WTC11 (cell line): Measurements from ENCODE around the gene AKAP1. TPM values are rescaled to one million over a fixed set of nuclear protein-coding genes. Genes with fewer than 3 reads are reported as not detected.

Source experiments
- ATAC-seq: fragments of 200-7000 bp; cut with Tn5 transposase; 2 replicates; pipeline ENCODE4 v1.10.0; 2021; ENCODE audit warnings: mild to moderate bottlenecking, moderate library complexity
- CTCF ChIA-PET: fragments of 300-600 bp; sonication (Branson Sonifier 250); formaldehyde crosslinking; loops from one replicate; lab custom pipeline; 2021; ENCODE audit warnings: antibody characterized with exemption; lab: Charles Lee
- POLR2A ChIA-PET: fragments of 350-600 bp; sonication (Branson Sonifier 250); formaldehyde crosslinking; loops from one replicate; lab custom pipeline; 2021; ENCODE audit warnings: antibody characterized with exemption; lab: Charles Lee
- DNase-seq: peaks from one replicate; pipeline ENCODE4 v3.0.0; 2021; ENCODE audit warnings: low spot score
- H3K27ac Mint-ChIP-seq: 2 replicates; pipeline ENCODE4 v1.8.0; 2021; ENCODE audit warnings: mixed read lengths
- H3K27me3 Mint-ChIP-seq: 2 replicates; pipeline ENCODE4 v1.8.0; 2021; ENCODE audit warnings: low read depth, mild to moderate bottlenecking, moderate library complexity, mixed read lengths
- H3K36me3 Mint-ChIP-seq: 2 replicates; pipeline ENCODE4 v1.8.0; 2021; ENCODE audit warnings: mixed read lengths
- H3K4me1 Mint-ChIP-seq: 2 replicates; pipeline ENCODE4 v1.8.0; 2022; ENCODE audit warnings: mixed read lengths
- H3K4me3 Mint-ChIP-seq: 2 replicates; pipeline ENCODE4 v1.8.0; 2021; ENCODE audit warnings: mild to moderate bottlenecking, moderate library complexity, mixed read lengths
- H3K9me3 Mint-ChIP-seq: 2 replicates; pipeline ENCODE4 v1.8.0; 2021; ENCODE audit warnings: mixed read lengths
- AFF4 ChIP-seq: sonication (generic); formaldehyde crosslinking; IDR thresholded peaks from 2 replicates; pipeline ENCODE4 v1.8.1; 2023; ENCODE audit warnings: mild to moderate bottlenecking, missing genetic modification reagents, borderline replicate concordance
- CBFB ChIP-seq: sonication (generic); formaldehyde crosslinking; IDR thresholded peaks from 2 replicates; pipeline ENCODE4 v1.8.1; 2022; ENCODE audit warnings: mild to moderate bottlenecking, low read depth, missing genetic modification reagents
- GABPB1 ChIP-seq: sonication (generic); formaldehyde crosslinking; IDR thresholded peaks from 2 replicates; pipeline ENCODE4 v1.8.1; 2023; ENCODE audit warnings: mild to moderate bottlenecking, missing genetic modification reagents
- HMGA2 ChIP-seq: fragments of 250-450 bp; sonication (Bioruptor Pico); IDR thresholded peaks from 2 replicates; pipeline ENCODE4 v1.4.0; 2021; ENCODE audit warnings: mild to moderate bottlenecking, moderate library complexity
- IRF2 ChIP-seq: sonication (generic); formaldehyde crosslinking; IDR thresholded peaks from 2 replicates; pipeline ENCODE4 v1.8.0; 2022; ENCODE audit warnings: low read depth, missing genetic modification reagents, borderline replicate concordance
- MLX ChIP-seq: sonication (generic); formaldehyde crosslinking; IDR thresholded peaks from 2 replicates; pipeline ENCODE4 v1.8.1; 2023; ENCODE audit warnings: mild to moderate bottlenecking, missing genetic modification reagents, moderate library complexity
- RORB ChIP-seq: fragments of 250-450 bp; sonication (Bioruptor Pico); IDR thresholded peaks from 2 replicates; pipeline ENCODE4 v1.9.0; 2021; ENCODE audit warnings: mild to moderate bottlenecking
- ZNF423 ChIP-seq: fragments of 250-450 bp; sonication (Bioruptor Pico); IDR thresholded peaks from 2 replicates; pipeline ENCODE4 v2.1.2; 2022; ENCODE audit warnings: mild to moderate bottlenecking, moderate library complexity
- total RNA-seq: library from RNA; stranded (reverse); gene quantifications from 3 replicates; pipeline ENCODE4 v1.2.3, GENCODE V29; 2021
- TF ChIP-seq, protein P1 (sequence below): sonication (generic); formaldehyde crosslinking; conservative IDR thresholded peaks from 2 replicates; pipeline ENCODE4 v1.8.1; 2022; ENCODE audit warnings: mild to moderate bottlenecking, missing genetic modification reagents
- TF ChIP-seq, protein P2 (sequence below): sonication (generic); formaldehyde crosslinking; IDR thresholded peaks from 2 replicates; pipeline ENCODE4 v1.8.0; 2022; ENCODE audit warnings: missing genetic modification reagents
- TF ChIP-seq, protein P3 (sequence below): sonication (generic); formaldehyde crosslinking; conservative IDR thresholded peaks from 2 replicates; pipeline ENCODE4 v1.8.1; 2023; ENCODE audit warnings: mild to moderate bottlenecking, low read depth, missing genetic modification reagents, moderate library complexity
- TF ChIP-seq, protein P4 (sequence below): sonication (generic); formaldehyde crosslinking; IDR thresholded peaks from 2 replicates; pipeline ENCODE4 v1.8.1; 2023; ENCODE audit warnings: mild to moderate bottlenecking, missing genetic modification reagents, moderate library complexity

Gene AKAP1
- total RNA-seq, 1 experiment from 2014 or later: 74.5 TPM

DNA sequence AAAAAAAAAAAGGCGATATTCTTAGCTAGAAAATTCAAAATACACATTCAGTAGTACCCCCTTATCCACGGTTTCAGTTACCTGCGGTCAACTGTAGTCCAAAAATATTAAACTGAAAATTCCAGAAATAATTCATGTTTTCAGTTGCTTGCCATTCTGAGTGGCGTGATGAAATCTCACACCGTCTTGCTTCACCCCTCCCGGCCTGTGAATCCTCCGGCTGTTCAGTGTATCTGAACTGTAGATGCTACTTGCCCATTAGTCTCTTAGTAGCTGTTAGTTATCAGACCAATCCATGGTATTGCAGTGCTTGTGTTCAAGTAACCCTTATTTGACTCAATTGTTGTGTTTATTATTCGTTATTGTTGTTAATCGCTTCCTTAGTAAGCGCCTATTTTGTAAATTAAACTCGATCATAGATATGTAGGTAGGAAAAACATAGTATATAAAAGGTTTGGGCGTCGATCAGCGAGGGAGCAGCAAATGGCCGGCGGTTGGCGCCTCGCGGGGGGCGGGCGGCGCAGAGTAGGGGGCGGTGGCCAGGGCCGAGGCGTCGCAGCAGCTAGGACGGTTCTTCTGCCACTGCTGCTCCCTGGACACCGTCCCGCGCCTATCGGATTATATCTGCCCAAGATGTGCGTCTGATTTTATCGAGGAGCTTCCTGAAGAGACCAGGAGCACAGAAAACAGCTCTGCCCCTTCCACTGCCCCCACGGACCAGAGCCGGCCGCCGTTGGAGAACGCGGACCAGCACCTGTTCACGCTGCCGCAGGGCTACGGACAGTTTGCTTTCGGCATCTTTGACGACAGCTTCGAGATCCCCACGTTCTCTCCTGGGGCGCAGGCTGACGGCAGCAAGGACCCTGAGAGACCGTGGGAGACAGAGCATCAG is 39.8 kb upstream of the AKAP1 start:
- ChIA-PET POLR2A (no interaction called here), CTCF (interaction anchor here (0.5 to 1.7 kb wide), 5 partner anchors 36 to 546 kb away, joined by 3 to 7 read pairs (median 4); partner anchors contain the start of gene COIL)
- H3K9me3 Mint-ChIP-seq: peaks cover 3% of the 10 kb centered on the region; the same call in 1 of the 2 replicates
- DNase-seq: no peak
- no peak overlapping the region for H3K4me3 Mint-ChIP-seq
- H3K27ac Mint-ChIP-seq: no peak overlapping the region
- ATAC-seq: no peak
- peaks cover 26% of the 10 kb centered on the region for H3K4me1 Mint-ChIP-seq
- H3K36me3 Mint-ChIP-seq: no peaks in the 10 kb centered on the region
- TF ChIP-seq RORB (CRISPR knock-in tag): no peak
- peak; percentile 56; the same call in 1 of the 2 replicates for TF ChIP-seq GABPB1 (CRISPR knock-in tag)
- no peaks in the 10 kb centered on the region for H3K27me3 Mint-ChIP-seq

DNA sequence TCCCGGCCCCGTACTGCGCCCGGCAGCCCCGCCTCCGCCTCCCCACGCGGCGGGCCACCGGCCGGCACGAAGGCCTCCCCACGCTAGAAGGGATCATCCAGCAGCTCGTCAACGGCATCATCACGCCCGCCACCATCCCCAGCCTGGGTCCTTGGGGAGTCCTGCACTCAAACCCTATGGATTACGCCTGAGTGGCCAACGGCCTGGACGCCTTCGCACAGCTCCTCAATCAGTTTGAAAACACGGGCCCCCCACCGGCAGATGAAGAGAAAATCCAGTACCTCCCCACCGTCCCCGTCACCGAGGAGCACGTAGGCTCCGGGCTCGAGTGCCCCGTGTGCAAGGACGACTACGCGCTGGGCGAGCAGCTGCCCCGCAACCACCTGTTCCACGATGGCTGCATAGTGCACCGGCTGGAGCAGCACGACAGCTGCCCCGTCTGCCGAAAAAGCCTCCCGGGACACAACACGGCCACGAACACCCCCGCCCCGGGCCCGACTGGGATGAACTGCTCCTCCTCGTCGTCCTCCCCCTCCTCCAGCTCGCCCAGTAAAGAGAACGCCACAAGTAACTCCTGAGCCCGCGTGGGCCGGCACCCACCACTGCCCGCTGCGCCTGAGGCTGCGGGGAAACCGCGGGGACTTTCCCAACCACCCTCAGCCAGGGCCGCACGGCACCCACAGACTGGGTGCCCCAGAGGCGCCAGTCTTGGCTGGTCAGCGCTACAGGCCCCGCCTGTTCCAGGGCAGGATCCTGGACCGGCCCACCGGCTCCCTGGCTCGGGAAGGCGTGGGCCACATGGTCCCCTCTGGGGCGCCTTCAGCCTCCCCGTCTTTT is 39.0 kb upstream of the AKAP1 start:
- Mint-ChIP-seq H3K27ac (no peak overlapping the region), H3K36me3 (no peaks in the 10 kb centered on the region), H3K27me3 (no peaks in the 10 kb centered on the region), H3K4me1 (peaks cover 26% of the 10 kb centered on the region), H3K9me3 (peaks cover 3% of the 10 kb centered on the region; the same call in 1 of the 2 replicates), H3K4me3 (no peak overlapping the region)
- POLR2A ChIA-PET: no interaction called here
- TF ChIP-seq, protein P1, sequence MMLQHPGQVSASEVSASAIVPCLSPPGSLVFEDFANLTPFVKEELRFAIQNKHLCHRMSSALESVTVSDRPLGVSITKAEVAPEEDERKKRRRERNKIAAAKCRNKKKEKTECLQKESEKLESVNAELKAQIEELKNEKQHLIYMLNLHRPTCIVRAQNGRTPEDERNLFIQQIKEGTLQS (CRISPR knock-in tag): no peak
- TF ChIP-seq, protein P2, sequence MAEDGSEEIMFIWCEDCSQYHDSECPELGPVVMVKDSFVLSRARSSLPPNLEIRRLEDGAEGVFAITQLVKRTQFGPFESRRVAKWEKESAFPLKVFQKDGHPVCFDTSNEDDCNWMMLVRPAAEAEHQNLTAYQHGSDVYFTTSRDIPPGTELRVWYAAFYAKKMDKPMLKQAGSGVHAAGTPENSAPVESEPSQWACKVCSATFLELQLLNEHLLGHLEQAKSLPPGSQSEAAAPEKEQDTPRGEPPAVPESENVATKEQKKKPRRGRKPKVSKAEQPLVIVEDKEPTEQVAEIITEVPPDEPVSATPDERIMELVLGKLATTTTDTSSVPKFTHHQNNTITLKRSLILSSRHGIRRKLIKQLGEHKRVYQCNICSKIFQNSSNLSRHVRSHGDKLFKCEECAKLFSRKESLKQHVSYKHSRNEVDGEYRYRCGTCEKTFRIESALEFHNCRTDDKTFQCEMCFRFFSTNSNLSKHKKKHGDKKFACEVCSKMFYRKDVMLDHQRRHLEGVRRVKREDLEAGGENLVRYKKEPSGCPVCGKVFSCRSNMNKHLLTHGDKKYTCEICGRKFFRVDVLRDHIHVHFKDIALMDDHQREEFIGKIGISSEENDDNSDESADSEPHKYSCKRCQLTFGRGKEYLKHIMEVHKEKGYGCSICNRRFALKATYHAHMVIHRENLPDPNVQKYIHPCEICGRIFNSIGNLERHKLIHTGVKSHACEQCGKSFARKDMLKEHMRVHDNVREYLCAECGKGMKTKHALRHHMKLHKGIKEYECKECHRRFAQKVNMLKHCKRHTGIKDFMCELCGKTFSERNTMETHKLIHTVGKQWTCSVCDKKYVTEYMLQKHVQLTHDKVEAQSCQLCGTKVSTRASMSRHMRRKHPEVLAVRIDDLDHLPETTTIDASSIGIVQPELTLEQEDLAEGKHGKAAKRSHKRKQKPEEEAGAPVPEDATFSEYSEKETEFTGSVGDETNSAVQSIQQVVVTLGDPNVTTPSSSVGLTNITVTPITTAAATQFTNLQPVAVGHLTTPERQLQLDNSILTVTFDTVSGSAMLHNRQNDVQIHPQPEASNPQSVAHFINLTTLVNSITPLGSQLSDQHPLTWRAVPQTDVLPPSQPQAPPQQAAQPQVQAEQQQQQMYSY (CRISPR knock-in tag): 0 out of 2 replicates have a peak, but pooled peaks have one; percentile 28
- peak; percentile 50 for ATAC-seq
- peak; percentile 36 for DNase-seq
- CTCF ChIA-PET: interaction anchor here (1.7 kb wide), 1 partner anchor 85 kb away, joined by 4 read pairs; the partner anchor contains the start of gene COIL

DNA sequence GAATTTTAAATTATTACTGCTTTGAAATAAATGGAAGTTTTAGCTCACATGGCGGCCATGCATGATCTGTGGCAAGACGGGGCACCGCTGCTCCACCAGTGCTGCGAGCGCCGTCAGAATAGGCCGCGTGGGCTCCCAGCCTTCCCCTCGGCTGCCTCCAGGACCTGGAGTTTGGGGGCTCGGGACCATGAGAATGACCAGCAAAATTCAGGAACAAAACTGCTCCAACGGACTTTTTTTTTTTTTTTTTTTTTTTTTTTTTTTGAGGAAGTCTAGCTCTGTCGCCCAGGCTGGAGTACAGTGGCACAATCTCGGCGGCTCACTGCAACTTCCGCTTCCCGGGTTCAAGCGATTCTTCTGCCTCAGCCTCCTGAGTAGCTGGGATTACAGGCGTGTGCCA is 38.3 kb upstream of the AKAP1 start:
- Mint-ChIP-seq H3K4me3 (no peak overlapping the region), H3K36me3 (no peaks in the 10 kb centered on the region), H3K9me3 (peaks cover 3% of the 10 kb centered on the region; the same call in 1 of the 2 replicates), H3K4me1 (peaks cover 22% of the 10 kb centered on the region), H3K27ac (no peak overlapping the region), H3K27me3 (no peaks in the 10 kb centered on the region)
- POLR2A ChIA-PET: no interaction called here
- DNase-seq (no peak), ATAC-seq (no peak)
- TF ChIP-seq ZNF423 (no peak), HMGA2 (CRISPR knock-in tag) (no peak), MLX (CRISPR knock-in tag) (no peak), IRF2 (no peak), AFF4 (CRISPR knock-in tag) (no peak), CBFB (no peak)
- TF ChIP-seq, protein P1 (CRISPR knock-in tag): no peak
- TF ChIP-seq, protein P3, sequence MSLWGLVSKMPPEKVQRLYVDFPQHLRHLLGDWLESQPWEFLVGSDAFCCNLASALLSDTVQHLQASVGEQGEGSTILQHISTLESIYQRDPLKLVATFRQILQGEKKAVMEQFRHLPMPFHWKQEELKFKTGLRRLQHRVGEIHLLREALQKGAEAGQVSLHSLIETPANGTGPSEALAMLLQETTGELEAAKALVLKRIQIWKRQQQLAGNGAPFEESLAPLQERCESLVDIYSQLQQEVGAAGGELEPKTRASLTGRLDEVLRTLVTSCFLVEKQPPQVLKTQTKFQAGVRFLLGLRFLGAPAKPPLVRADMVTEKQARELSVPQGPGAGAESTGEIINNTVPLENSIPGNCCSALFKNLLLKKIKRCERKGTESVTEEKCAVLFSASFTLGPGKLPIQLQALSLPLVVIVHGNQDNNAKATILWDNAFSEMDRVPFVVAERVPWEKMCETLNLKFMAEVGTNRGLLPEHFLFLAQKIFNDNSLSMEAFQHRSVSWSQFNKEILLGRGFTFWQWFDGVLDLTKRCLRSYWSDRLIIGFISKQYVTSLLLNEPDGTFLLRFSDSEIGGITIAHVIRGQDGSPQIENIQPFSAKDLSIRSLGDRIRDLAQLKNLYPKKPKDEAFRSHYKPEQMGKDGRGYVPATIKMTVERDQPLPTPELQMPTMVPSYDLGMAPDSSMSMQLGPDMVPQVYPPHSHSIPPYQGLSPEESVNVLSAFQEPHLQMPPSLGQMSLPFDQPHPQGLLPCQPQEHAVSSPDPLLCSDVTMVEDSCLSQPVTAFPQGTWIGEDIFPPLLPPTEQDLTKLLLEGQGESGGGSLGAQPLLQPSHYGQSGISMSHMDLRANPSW (CRISPR knock-in tag): no peak
- TF ChIP-seq, protein P4, sequence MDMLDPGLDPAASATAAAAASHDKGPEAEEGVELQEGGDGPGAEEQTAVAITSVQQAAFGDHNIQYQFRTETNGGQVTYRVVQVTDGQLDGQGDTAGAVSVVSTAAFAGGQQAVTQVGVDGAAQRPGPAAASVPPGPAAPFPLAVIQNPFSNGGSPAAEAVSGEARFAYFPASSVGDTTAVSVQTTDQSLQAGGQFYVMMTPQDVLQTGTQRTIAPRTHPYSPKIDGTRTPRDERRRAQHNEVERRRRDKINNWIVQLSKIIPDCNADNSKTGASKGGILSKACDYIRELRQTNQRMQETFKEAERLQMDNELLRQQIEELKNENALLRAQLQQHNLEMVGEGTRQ (CRISPR knock-in tag): no peak
- CTCF ChIA-PET: interaction anchor here (1.7 kb wide), 1 partner anchor 86 kb away, joined by 4 read pairs; the partner anchor contains the start of gene COIL
